Testis (tissue), 3 donors: ENCODE data around the gene GUCD1. TPM values are rescaled to one million over a fixed set of nuclear protein-coding genes. Genes with fewer than 3 reads are reported as not detected.
"Not testable (repeated sequence)": the region's sequence is repeated elsewhere in the genome, so short reads cannot be mapped to it uniquely, and the experiment has no call there.

Source experiments
- DNase-seq: peaks from one replicate; pipeline ENCODE4 v3.0.0-alpha.2; 2019
- H3K27ac ChIP-seq, 2 donors: fragments of 200-600 bp; sonication (generic); one replicate each; pipeline ENCODE4 v1.5.1; 2019
- H3K27me3 ChIP-seq: fragments of 200-600 bp; sonication (generic); one replicate; pipeline ENCODE4 v1.5.1; 2019
- H3K36me3 ChIP-seq: fragments of 200-600 bp; sonication (generic); one replicate; pipeline ENCODE4 v1.5.1; 2017; ENCODE audit warnings: low read depth; ENCODE audit errors: missing control alignments
- H3K4me1 ChIP-seq: fragments of 200-600 bp; sonication (generic); one replicate; pipeline ENCODE4 v1.5.1; 2019
- H3K4me3 ChIP-seq, 2 donors: fragments of 200-600 bp; sonication (generic); one replicate each; pipeline ENCODE4 v1.5.1; 2017 to 2019
- H3K9me3 ChIP-seq: fragments of 200-600 bp; sonication (generic); one replicate; pipeline ENCODE4 v1.5.1; 2017
- CTCF ChIP-seq, 3 experiments: fragments of 450-650 bp in 2 of 3; fragments of 200-600 bp in 1 of 3; sonication (generic) in 1 of 3; IDR thresholded peaks; one replicate each; pipeline ENCODE4 v1.5.1; 2016 to 2019; ENCODE audit warnings: antibody characterized with exemption in 3 of 3, mild to moderate bottlenecking in 2 of 3, moderate library complexity in 1 of 3
- POLR2A ChIP-seq: fragments of 450-650 bp; IDR thresholded peaks from one replicate; pipeline ENCODE4 v1.6.1; 2017; ENCODE audit warnings: antibody characterized with exemption, mild to moderate bottlenecking, moderate library complexity
- WGBS, 2 donors: methylation state at CpG; one replicate each; pipeline ENCODE4 v1.1.5; 2018; 5-methylcytosine and 5-hydroxymethylcytosine counted together
- intact Hi-C: fragments of 100-400 bp; cut with DNase I; formaldehyde crosslinking; loops from one replicate; pipeline ENCODE4 v1.15.1; 2023; ENCODE audit warnings: low total_unique reads
- polyA plus RNA-seq: library from polyadenylated mRNA; stranded (reverse); fragments of 350-450 nt; fragmentation: Illumina TruSeq; extraction: RNeasy Lipid Tissue Mini Kit (QIAGEN cat#74804); gene quantifications from one replicate; pipeline ENCODE4 v1.2.3, GENCODE V29; 2014; ENCODE audit warnings: low read depth, low replicate concordance; ENCODE audit not compliant: insufficient read depth
- total RNA-seq, 2 donors: library from RNA; depleted of rRNA; stranded (reverse); fragments of >200 nt; gene quantifications; one replicate each; pipeline ENCODE4 v1.2.3, GENCODE V29; 2016

Gene GUCD1
- total and polyA plus RNA-seq, 3 donors from 2014 or later: 91.7 to 123 (median 93.6) TPM

GRCh38 chr22:24601217-24602104 is 46.5 kb upstream of the GUCD1 start:
- intact Hi-C loops: no loop called here
- H3K27ac ChIP-seq: peak overlapping the region in 1 of 2 donors; percentile 1
- WGBS, 2 donors: 62 to 83% methylated on average over 4 to 12 of the region's 12 CpGs
- peaks cover 19% of the 10 kb centered on the region for H3K4me1 ChIP-seq
- H3K27me3 ChIP-seq: no peaks in the 10 kb centered on the region
- TF ChIP-seq POLR2A (no peak), CTCF (IDR thresholded peaks at IDR 0.05) (no peak)
- no peaks in the 10 kb centered on the region for H3K9me3 ChIP-seq
- no peaks in the 10 kb centered on the region for H3K36me3 ChIP-seq
- H3K4me3 ChIP-seq: no peak overlapping the region
- peak; percentile 90 for DNase-seq

DNA sequence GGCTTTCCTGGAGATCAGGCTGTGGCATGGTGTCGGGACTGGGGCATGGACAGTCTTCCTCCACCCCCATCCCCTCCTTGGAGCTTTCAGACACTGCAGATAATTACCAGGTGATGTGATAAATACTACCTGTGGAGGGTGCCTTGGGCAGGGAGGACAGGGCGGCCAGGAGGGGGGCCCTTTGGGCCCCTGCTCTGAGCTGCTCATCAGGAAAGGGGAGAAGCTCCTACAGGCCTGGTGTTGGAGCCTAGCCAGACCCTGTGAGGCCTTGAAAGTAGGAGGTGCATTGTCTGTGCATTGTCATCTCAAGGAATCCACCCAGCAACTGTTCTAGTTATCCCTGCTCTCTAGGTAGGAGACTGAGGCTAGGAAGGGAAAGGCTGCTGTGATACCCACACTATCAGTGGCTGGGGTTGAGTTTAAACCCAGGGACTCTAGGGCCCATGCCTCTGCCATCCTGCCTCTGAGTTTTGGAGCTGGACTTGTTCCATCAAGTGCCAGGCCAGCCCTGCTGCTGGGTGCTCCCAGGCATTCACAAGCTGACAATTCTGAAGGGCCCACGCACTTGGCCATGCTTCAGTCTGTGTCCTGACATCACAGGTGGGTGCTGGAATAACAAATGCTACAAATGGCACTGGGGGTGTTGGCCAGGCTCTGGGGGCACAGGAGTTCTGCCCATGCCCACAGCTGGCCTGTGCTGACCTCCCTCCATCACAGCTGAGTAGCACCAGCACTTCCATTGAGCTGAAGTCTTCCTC is 45.2 kb upstream of the GUCD1 start:
- H3K27ac ChIP-seq, H3K9me3 ChIP-seq, intact Hi-C loops, H3K36me3 ChIP-seq, H3K27me3 ChIP-seq, H3K4me3 ChIP-seq: not testable (repeated sequence)
- 70 to 83% methylated on average over 1 to 3 of the region's 3 CpGs for WGBS, 2 donors
- peak; percentile 52 for DNase-seq
- H3K4me1 ChIP-seq: peaks cover 19% of the 10 kb centered on the region

GRCh38 chr22:24599514-24599913 is 44.6 kb upstream of the GUCD1 start:
- WGBS, 2 donors: 81 to 83% methylated on average over 7 to 8 of the region's 8 CpGs
- TF ChIP-seq POLR2A: no peak
- DNase-seq: no peak
- Histone ChIP-seq H3K27me3 (no peaks in the 10 kb centered on the region), H3K9me3 (no peaks in the 10 kb centered on the region), H3K27ac (no peak overlapping the region), H3K36me3 (no peaks in the 10 kb centered on the region), H3K4me1 (peaks cover 25% of the 10 kb centered on the region), H3K4me3 (no peak overlapping the region)
- intact Hi-C loops: no loop called here

GRCh38 chr22:24597076-24597475 is 42.1 kb upstream of the GUCD1 start:
- H3K4me1 ChIP-seq: peaks cover 25% of the 10 kb centered on the region
- intact Hi-C loops, DNase-seq: not testable (repeated sequence)

DNA sequence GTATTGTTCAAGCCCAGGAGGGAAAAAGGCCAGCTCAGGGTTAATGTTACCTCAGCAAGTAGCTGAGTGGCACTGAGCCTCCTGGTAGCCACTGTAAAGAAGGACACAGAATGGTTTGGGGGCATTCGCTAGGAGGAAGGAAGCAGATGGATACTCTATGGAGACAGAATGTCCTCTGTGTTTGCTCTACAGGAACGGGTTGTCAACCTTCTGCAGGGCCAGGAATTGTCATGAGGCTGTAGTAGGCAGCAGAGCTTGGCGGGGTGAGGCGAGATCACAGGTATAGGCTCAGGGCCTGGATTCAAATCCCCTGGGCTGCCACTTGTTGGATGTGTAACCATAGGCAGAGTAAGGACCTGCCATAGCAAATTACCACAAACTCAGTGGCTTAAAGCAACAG is 40.9 kb upstream of the GUCD1 start:
- intact Hi-C loops: no loop called here
- Histone ChIP-seq H3K4me3 (no peak overlapping the region), H3K36me3 (no peaks in the 10 kb centered on the region), H3K4me1 (peaks cover 21% of the 10 kb centered on the region), H3K27ac (no peak overlapping the region), H3K9me3 (no peaks in the 10 kb centered on the region), H3K27me3 (no peaks in the 10 kb centered on the region)
- TF ChIP-seq POLR2A: no peak
- TF ChIP-seq CTCF (IDR thresholded peaks at IDR 0.05): no peak
- 84 to 85% methylated on average over 2 to 4 of the region's 4 CpGs for WGBS, 2 donors
- no peak for DNase-seq

More at GRCh38 chr22:24597076-24597475, 42.1 kb upstream of the GUCD1 start:
- not testable (repeated sequence) for H3K9me3 ChIP-seq, H3K36me3 ChIP-seq, H3K27me3 ChIP-seq, H3K4me3 ChIP-seq
- peak overlapping the region in 1 of 2 donors; percentile 8 for H3K27ac ChIP-seq
- 86 to 90% methylated on average over 9 of the region's 9 CpGs for WGBS, 2 donors

DNA sequence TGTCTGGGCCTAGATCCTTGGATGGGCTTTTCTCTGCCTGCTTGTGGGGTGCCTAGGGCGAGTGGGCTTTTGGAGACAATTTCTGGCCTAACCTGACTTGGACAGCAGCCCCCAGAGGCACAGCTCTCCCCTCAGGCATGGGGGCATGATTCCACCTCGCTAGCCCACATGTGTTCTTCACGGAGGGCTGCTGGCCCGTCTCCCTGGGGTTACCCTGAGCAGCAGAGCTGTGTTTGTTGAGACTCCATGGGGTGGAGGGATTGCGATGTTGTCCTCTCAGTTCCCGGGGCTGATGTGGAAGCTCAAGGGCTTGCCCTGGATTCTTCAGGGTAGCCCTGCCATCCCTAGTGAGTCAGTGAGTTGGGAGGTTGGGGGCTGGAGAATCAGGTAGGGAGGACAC is 40.3 kb upstream of the GUCD1 start:
- no peaks in the 10 kb centered on the region for H3K27me3 ChIP-seq
- no peaks in the 10 kb centered on the region for H3K9me3 ChIP-seq
- peaks cover 27% of the 10 kb centered on the region for H3K4me1 ChIP-seq
- TF ChIP-seq CTCF (IDR thresholded peaks at IDR 0.05) (no peak), POLR2A (no peak)
- no peaks in the 10 kb centered on the region for H3K36me3 ChIP-seq
- 93 to 100% methylated on average over 2 to 6 of the region's 6 CpGs for WGBS, 2 donors
- no peak for DNase-seq
- no peak overlapping the region for H3K4me3 ChIP-seq
- intact Hi-C loops: no loop called here
- H3K27ac ChIP-seq: peak overlapping the region in 1 of 2 donors; percentile 25
